IgD-negative memory B cell (primary cell): ENCODE measurements around the gene ZFP57. TPM values are rescaled to one million over a fixed set of nuclear protein-coding genes. Genes with fewer than 3 reads are reported as not detected.

Experiments
- H3K27ac Mint-ChIP-seq, 3 donors: one replicate each; pipeline ENCODE4 v1.8.0; 2020 to 2022; ENCODE audit warnings: mild to moderate bottlenecking in 3 of 3, mixed read lengths in 3 of 3, moderate library complexity in 1 of 3
- H3K27me3 Mint-ChIP-seq: one replicate; pipeline ENCODE4 v1.8.0; 2021; ENCODE audit warnings: mixed read lengths
- H3K36me3 Mint-ChIP-seq: one replicate; pipeline ENCODE4 v1.8.0; 2020; ENCODE audit warnings: mild to moderate bottlenecking, mixed read lengths
- H3K4me1 Mint-ChIP-seq, 3 donors: one replicate each; pipeline ENCODE4 v1.8.0; 2020 to 2022; ENCODE audit warnings: mixed read lengths in 3 of 3, mild to moderate bottlenecking in 1 of 3
- H3K4me3 Mint-ChIP-seq, 4 donors: one replicate each; pipeline ENCODE4 v1.8.0; 2020 to 2022; ENCODE audit warnings: mild to moderate bottlenecking in 4 of 4, mixed read lengths in 4 of 4, moderate library complexity in 3 of 4
- H3K9me3 Mint-ChIP-seq, 3 donors: one replicate each; pipeline ENCODE4 v1.8.0; 2020 to 2021; ENCODE audit warnings: mixed read lengths in 3 of 3, mild to moderate bottlenecking in 1 of 3
- polyA plus RNA-seq: library from polyadenylated mRNA; unstranded; fragments of 300-500 nt; fragmentation: Illumina TruSeq; gene quantifications from one replicate; pipeline ENCODE4 v1.2.3, GENCODE V29; 2021

ZFP57 gene
- 1.3 TPM for polyA plus RNA-seq

DNA sequence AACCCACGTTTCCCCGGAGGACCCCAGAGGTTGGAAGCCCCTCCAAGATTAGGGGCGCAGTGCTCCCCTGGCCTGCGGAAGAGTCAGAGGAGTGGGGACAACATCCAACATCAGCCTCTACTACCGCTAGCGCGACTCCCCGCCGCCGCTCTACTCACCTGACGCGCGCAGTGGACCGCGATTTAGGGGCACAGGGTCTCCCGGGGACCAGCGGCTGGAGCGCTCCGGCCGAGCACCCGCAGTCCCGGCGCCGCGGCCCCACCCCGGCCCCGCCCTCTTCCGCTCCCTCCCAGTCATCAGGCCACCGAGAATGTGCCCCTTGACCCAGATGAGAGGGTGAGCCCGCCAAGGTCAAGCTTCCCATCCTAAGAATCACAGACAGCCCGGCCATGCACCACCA lies at the start of gene ZFP57:
Gene ZFP57 (minus strand): TSS at position 249 of the 400 bp plus-strand sequence. CDS start 4,149 bp downstream, outside the sequence.
- Mint-ChIP-seq H3K27me3 (peaks cover 7% of the 10 kb centered on the region), H3K27ac (no peak within 1 kb of the TSS), H3K36me3 (no peaks in the 10 kb centered on the region), H3K9me3 (no peaks in the 10 kb centered on the region), H3K4me1 (peaks cover 5 to 10% (median 6%) of the 10 kb centered on the region in 3 donors), H3K4me3 (peak within 1 kb of the TSS in 3 of 4 donors; percentile 65 to 83 (median 74))

DNA sequence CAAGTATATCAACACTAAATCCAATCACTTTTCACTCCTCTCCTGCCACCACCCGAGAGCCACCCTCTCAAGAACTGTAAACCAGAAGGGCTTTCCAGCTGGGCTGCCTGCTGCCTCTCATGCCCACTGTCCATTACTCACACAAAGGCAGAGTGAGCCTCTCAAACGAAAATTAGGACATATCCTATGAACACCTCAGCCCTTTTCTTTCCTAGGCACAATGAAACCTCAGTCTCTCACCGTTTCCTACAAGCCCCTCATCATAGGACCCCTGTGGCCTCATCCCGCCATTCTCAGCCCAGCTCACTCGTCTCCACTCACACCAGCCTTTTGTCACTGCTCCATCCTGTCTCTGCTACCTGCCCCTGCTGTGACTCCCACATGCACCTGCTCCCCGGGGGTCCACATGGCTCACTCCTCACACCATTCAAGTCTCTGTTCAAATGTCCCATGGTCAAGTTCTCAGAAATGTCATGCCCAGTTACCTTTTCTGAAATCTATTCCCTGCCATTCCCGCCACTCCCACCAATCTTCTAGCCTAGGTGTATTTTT lies 49.7 kb upstream of the ZFP57 start:
- peak overlapping the region; percentile 6 to 30 (median 20) for H3K27ac Mint-ChIP-seq
- peak overlapping the region in 1 of 4 donors; percentile 64 for H3K4me3 Mint-ChIP-seq
- H3K4me1 Mint-ChIP-seq: peaks cover 22 to 47% (median 41%) of the 10 kb centered on the region in 3 donors
- H3K27me3 Mint-ChIP-seq: no peaks in the 10 kb centered on the region
- peaks cover 2% of the 10 kb centered on the region for H3K36me3 Mint-ChIP-seq
- no peaks in the 10 kb centered on the region for H3K9me3 Mint-ChIP-seq

DNA sequence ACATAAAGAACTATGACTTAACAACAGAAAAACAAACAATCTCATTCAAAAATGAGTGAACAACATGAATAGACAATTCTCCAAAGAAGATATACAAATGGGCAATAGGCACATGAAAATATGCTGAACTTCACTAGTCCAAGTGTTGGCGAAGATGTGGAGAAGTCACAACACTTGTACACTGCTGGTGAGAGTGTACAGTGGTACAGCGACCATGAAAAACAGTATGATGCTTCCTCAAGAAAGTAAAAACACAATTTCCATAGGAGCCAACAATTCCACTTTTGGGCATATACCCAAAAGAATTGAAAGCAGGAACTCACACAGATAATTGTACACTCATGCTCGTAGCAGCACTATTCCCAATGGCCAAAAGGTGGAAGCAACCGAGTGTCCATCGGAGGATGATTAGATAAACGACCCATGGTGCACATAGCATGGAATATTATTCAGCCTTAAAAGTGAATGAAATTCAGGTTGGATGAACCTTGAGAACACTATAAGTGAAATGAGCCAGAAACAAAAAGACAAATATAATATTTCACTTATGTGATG lies 48.9 kb upstream of the ZFP57 start:
- H3K9me3 Mint-ChIP-seq: no peaks in the 10 kb centered on the region
- H3K27ac Mint-ChIP-seq: peak overlapping the region in 1 of 3 donors; percentile 8
- H3K36me3 Mint-ChIP-seq: peaks cover 2% of the 10 kb centered on the region
- H3K4me1 Mint-ChIP-seq: peaks cover 26 to 55% (median 41%) of the 10 kb centered on the region in 3 donors
- H3K4me3 Mint-ChIP-seq: peak overlapping the region in 2 of 4 donors; percentile 33 to 41
- no peaks in the 10 kb centered on the region for H3K27me3 Mint-ChIP-seq

DNA sequence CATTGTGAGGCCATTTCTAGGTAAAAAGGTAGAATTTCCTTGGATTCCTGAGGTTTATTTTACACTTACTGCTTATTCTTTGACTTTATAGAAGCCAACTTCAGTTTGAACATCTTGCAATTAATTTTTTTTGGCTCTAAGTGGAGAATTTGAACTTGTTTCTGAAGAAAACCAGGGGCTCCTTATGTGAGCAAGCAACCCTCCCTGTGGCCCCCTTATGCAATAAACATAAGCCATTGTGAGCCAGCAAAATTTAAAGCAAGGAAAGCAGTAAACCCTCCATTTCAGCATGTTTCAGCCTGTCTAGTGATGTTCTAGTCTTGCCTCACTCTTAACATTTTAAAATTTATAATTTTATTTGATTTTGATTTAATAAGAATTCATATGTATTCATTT lies 47.9 kb upstream of the ZFP57 start:
- Mint-ChIP-seq H3K27me3 (no peaks in the 10 kb centered on the region), H3K9me3 (no peaks in the 10 kb centered on the region), H3K4me3 (peak overlapping the region in 1 of 4 donors; percentile 96), H3K36me3 (peaks cover 4% of the 10 kb centered on the region), H3K27ac (peak overlapping the region in 1 of 3 donors; percentile 44), H3K4me1 (peaks cover 32 to 51% (median 41%) of the 10 kb centered on the region in 3 donors)

DNA sequence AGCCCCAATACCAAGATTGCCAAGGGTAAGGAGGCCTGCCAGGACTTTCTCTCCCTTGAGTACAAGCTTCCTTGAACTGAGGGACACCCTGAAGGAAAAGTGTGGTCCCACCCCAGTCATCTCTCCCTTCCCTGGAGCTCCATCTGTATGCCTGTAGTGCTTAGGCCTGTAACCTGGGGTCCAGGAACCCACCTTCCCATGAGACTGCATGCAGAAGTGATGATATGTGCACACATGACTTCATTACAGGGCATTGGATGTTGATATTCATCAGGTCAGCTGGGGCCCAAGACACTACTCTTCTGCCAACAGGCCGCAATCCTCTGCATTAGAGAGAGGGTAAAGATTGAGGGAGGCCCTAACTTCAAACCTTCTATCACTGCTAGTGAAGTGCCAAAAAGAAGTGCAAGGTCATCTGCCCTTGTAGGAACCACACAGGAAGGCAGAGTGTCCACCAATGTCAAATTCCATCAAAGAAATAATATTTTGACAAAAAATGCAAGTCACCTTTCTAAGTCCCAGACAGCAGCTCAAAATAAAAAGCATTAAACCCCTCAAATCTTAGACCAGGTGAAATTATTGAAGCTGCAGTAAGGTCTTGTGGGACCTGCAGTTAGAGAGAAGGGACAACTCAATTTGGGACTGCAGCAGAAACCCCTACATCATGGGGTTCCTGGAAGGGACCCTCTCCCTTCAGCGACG lies 47.4 kb upstream of the ZFP57 start:
- Mint-ChIP-seq H3K4me3 (peak overlapping the region in 2 of 4 donors; percentile 42 to 96), H3K27ac (peak overlapping the region; percentile 42 to 97 (median 44)), H3K4me1 (peaks cover 32 to 51% (median 41%) of the 10 kb centered on the region in 3 donors), H3K9me3 (no peaks in the 10 kb centered on the region), H3K36me3 (peaks cover 4% of the 10 kb centered on the region), H3K27me3 (no peaks in the 10 kb centered on the region)

DNA sequence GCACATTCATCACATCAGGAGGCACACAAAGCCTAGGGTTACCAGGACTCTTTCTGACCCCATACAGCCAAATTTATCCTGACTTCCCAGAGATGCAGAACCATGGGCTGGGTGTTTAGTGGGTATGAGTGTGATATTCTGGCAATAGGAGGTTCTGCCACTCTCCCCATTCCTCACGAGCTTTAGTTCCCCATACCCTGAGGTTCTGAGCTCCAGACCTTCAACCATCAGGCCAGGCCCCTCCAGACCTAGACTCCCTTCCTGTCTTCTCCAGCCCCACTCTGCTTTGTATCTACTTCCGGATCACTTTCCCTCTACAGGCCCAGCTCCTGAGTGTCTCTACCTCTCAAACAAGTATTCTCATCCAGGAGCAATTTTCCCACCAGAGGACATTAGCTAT lies 46.7 kb upstream of the ZFP57 start:
- Mint-ChIP-seq H3K4me1 (peaks cover 32 to 51% (median 46%) of the 10 kb centered on the region in 3 donors), H3K4me3 (peak overlapping the region in 1 of 4 donors; percentile 96), H3K9me3 (no peaks in the 10 kb centered on the region), H3K27ac (peak overlapping the region in 2 of 3 donors; percentile 88 to 97), H3K36me3 (peaks cover 4% of the 10 kb centered on the region), H3K27me3 (no peaks in the 10 kb centered on the region)

DNA sequence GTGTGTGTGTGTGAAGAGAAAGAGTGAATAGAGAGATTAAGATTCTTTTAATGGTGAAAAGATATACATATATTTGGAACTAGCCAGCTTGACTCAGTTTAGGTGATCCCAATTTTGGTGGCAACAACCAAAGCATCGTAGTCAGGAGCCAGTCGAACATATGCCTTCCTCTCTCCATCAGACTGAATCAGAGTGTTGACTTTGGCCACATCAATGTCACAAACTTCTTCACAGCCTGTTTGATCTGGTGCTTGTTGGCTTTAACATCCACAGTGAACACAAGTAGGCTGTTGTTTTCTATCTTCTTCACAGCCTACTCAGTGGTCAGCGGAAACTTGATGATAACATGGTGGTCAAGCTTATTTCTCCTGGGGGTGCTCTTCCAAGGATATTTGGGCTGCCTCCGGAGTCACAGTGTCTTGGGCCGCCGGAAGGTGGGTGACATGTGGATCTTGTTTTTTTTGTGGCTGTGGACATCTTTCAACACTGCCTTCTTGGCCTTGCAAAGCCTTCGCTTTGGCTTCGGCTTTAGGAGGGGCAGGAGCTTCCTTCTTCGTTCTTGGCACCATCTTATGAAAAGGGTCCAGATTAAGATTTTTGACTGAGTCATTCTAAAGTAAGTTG lies 45.7 kb upstream of the ZFP57 start:
- Mint-ChIP-seq H3K27ac (peak overlapping the region; percentile 52 to 97 (median 92)), H3K9me3 (no peaks in the 10 kb centered on the region), H3K4me1 (peaks cover 34 to 54% (median 51%) of the 10 kb centered on the region in 3 donors), H3K27me3 (no peaks in the 10 kb centered on the region), H3K36me3 (peaks cover 4% of the 10 kb centered on the region), H3K4me3 (peak overlapping the region; percentile 70 to 99 (median 90))

DNA sequence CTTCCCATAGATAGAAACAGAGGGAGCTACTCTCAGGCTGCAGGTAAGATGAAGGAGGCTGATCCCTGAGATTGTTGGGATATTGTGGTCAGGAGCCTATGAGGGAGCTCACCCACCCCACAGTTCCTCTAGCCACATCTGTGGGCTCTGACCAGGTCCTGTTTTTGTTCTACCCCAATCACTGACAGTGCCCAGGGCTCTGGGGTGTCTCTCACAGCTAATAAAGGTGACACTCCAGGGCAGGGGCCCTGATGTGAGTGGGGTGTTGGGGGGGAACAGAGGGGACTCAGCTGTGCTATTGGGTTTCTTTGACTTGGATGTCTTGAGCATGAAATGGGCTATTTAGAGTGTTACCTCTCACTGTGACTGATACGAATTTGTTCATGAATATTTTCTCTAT lies 45.0 kb upstream of the ZFP57 start:
- Mint-ChIP-seq H3K27me3 (no peaks in the 10 kb centered on the region), H3K9me3 (no peaks in the 10 kb centered on the region), H3K4me1 (peaks cover 32 to 55% (median 48%) of the 10 kb centered on the region in 3 donors), H3K27ac (peak overlapping the region; percentile 53 to 97 (median 85)), H3K4me3 (peak overlapping the region; percentile 93 to 99 (median 98)), H3K36me3 (peaks cover 4% of the 10 kb centered on the region)

DNA sequence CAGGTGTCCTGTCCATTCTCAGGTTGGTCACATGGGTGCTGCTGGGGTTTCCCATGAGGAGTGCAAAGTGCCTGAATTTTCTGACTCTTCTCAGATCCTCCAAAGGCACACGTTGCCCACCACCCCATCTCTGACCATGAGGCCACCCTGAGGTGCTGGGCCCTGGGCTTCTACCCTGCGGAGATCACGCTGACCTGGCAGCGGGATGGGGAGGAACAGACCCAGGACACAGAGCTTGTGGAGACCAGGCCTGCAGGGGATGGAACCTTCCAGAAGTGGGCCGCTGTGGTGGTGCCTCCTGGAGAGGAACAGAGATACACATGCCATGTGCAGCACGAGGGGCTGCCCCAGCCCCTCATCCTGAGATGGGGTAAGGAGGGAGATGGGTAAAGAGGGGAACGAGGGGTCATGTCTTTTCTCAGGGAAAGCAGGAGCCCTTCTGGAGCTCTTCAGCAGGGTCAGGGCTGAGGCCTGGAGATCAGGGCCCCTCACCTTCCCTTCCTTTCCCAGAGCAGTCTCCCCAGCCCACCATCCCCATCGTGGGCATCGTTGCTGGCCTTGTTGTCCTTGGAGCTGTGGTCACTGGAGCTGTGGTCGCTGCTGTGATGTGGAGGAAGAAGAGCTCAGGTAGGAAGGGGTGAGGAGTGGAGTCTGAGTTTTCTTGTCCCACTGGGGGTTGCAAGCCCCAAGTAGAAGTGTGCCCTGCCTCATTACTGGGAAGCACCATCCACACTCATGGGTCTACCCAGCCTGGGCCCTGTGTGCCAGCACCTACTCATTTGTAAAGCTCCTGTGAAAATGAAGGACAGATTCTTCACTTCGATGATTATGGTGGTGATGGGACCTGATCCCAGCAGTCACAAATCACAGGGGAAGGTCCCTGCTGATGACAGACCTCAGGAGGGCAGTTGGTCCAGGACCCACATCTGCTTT lies 44.3 kb upstream of the ZFP57 start:
- peaks cover 31 to 48% (median 41%) of the 10 kb centered on the region in 3 donors for H3K4me1 Mint-ChIP-seq
- peak overlapping the region; percentile 93 to 99 (median 98) for H3K4me3 Mint-ChIP-seq
- H3K27me3 Mint-ChIP-seq: no peaks in the 10 kb centered on the region
- H3K27ac Mint-ChIP-seq: peak overlapping the region; percentile 97 to 98 (median 98)
- peaks cover 4% of the 10 kb centered on the region for H3K36me3 Mint-ChIP-seq
- H3K9me3 Mint-ChIP-seq: no peaks in the 10 kb centered on the region

DNA sequence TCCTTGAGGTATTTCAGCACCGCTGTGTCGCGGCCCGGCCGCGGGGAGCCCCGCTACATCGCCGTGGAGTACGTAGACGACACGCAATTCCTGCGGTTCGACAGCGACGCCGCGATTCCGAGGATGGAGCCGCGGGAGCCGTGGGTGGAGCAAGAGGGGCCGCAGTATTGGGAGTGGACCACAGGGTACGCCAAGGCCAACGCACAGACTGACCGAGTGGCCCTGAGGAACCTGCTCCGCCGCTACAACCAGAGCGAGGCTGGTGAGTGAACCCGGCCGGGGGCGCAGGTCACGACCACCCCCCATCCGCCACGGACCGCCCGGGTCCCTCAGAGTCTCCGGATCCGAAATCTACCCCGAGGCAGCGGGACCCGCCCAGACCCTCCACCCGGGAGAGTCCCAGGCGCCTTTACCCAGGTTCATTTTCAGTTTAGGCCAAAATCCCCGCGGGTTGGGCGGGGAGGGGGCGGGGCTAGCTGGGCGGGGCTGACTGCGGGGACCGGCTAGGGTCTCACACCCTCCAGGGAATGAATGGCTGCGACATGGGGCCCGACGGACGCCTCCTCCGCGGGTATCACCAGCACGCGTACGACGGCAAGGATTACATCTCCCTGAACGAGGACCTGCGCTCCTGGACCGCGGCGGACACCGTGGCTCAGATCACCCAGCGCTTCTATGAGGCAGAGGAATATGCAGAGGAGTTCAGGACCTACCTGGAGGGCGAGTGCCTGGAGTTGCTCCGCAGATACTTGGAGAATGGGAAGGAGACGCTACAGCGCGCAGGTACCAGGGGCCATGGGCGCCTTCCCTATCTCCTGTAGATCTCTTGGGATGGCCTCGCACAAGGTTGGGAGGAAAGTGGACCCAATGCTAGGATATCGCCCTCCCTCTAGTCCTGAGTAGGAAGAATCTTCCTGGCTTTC lies 43.0 kb upstream of the ZFP57 start:
- Mint-ChIP-seq H3K27me3 (no peaks in the 10 kb centered on the region), H3K27ac (peak overlapping the region; percentile 97 to 98 (median 98)), H3K36me3 (peaks cover 4% of the 10 kb centered on the region), H3K9me3 (no peaks in the 10 kb centered on the region), H3K4me3 (peak overlapping the region; percentile 93 to 99 (median 98)), H3K4me1 (peaks cover 30 to 41% (median 31%) of the 10 kb centered on the region in 3 donors)

DNA sequence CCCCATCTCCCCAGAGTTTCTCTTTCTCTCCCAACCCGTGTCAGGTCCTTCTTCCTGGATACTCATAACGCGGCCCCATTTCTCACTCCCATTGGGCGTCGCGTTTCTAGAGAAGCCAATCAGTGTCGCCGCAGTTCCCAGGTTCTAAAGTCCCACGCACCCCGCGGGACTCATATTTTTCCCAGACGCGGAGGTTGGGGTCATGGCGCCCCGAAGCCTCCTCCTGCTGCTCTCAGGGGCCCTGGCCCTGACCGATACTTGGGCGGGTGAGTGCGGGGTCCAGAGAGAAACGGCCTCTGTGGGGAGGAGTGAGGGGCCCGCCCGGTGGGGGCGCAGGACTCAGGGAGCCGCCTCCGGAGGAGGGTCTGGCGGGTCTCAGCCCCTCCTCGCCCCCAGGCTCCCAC lies 42.3 kb upstream of the ZFP57 start, which contains the start of gene HLA-F:
Gene HLA-F (plus strand): TSS at position 173 of the 404 bp plus-strand sequence. CDS start 30 bp downstream, at position 203.
- Mint-ChIP-seq H3K27ac (peak within 1 kb of the TSS; percentile 97 to 98 (median 98)), H3K27me3 (no peaks in the 10 kb centered on the region), H3K9me3 (no peaks in the 10 kb centered on the region), H3K4me3 (peak within 1 kb of the TSS; percentile 93 to 99 (median 98)), H3K36me3 (peaks cover 4% of the 10 kb centered on the region), H3K4me1 (peaks cover 28 to 38% (median 30%) of the 10 kb centered on the region in 3 donors)

DNA sequence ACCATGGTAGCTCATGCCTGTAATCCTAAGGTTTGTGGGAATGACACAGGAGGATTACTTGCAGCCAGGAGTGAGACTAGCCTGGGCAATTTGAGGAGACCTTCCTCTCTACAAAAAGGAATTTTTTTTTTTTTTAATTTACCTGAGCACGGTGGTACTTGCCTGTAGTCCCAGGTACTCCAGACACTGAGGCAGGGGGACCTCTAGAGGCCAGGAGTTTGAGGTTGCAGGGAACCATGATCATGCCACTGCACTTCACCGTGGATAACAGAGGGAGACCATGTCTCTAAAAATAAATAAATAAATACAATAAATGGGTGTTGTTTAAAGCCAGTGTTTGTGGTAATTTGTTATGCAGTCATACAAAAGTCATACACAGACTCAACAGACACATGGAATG lies 39.9 kb upstream of the ZFP57 start:
- H3K27me3 Mint-ChIP-seq: no peaks in the 10 kb centered on the region
- H3K36me3 Mint-ChIP-seq: peaks cover 3% of the 10 kb centered on the region
- H3K9me3 Mint-ChIP-seq: no peaks in the 10 kb centered on the region
- H3K4me3 Mint-ChIP-seq: peak overlapping the region in 1 of 4 donors; percentile 20
- H3K4me1 Mint-ChIP-seq: peaks cover 15 to 17% (median 16%) of the 10 kb centered on the region in 3 donors
- no peak overlapping the region for H3K27ac Mint-ChIP-seq

DNA sequence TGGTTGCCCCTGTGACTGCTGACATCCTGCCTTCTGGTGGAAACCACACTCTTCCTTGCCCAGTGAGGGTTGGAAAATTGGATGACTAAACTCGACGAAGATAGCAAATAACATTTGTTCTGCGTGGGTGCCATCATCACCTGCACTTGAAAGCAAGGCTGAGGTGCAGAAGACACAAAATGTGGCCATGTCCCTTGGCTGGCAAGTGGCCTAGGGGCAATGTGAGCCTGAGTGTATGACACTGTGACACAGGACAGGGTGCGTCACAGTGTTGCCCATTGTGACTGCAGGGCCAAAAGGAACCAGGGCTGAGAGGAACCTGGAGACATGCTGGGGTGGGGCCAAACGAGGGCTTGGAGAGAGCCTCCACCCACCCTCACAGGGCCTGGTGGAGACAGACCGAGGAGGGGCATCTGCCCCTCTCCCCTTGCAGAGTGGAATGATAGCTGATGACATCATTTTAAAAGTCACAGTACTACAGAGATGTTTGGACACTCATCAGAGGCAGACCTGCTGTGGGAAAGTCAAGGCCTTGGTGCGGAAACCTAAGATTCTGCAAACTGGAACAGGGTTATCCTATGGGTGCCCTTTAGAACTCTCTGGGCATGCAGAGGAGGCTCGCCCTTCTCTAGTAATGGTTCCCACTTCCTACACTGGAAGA lies 29.5 kb upstream of the ZFP57 start:
- H3K36me3 Mint-ChIP-seq: no peaks in the 10 kb centered on the region
- H3K4me1 Mint-ChIP-seq: peaks cover 15 to 19% (median 16%) of the 10 kb centered on the region in 3 donors
- no peak overlapping the region for H3K27ac Mint-ChIP-seq
- no peak overlapping the region for H3K4me3 Mint-ChIP-seq
- H3K27me3 Mint-ChIP-seq: peaks cover 1% of the 10 kb centered on the region
- H3K9me3 Mint-ChIP-seq: no peaks in the 10 kb centered on the region
